ENCODE measurements around the gene ELF5. TPM values are rescaled to one million over a fixed set of nuclear protein-coding genes. Genes with fewer than 3 reads are reported as not detected.

Gene ELF5
- total RNA-seq, 2 donors from 2014 or later: 0.18 to 2.7 TPM

DNA sequence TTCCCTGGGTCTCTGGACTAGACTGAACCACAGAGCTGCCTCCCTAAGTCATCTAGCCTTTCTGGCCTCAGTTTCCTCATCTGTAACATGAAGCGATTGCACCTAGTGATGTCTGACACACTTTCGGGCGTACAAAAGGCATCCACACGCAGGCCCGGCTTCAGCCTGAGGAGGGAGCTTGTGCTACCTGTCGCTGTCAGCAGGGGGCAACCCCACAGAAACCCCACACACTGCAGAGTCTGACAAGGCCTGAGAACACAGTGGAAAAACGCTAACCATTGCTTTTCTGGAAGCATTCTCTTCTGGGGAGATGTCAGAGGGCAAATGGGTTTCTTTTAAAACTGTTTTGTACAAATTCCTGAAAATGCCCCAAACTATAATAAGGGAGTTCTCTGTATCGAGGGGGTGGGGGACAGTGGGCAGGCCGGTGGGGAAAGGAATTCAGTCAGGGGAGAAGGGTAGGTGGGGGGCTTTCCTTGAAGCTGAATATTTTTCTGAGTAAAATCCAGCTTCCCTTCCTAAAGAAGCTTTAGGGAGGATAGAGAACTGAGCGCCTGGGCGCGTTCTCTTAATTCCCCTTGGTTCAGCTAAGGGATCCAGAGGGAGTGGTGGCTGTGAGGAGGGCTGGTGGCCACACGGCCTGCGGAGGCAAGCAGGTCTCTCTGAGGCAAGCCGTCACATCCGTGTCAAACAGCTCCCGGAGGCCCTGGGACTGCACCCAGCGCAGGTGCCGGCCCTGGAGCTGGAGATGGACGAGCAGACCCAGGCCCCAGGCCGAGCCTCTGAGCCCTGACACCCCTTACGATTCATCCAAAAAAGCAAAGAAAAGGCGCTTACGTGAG lies 533 bp downstream of the ELF5 start:
- WGBS: 68% methylated on average over 24 of the region's 24 CpGs
- Histone ChIP-seq H3K4me3 (no peak overlapping the region), H3K27ac (no peak overlapping the region), H3K36me3 (no peaks in the 10 kb centered on the region), H3K9me3 (no peaks in the 10 kb centered on the region), H3K4me1 (replicated peaks) (no peaks in the 10 kb centered on the region), H3K27me3 (replicated peaks; ENCODE audit: insufficient read depth) (no peaks in the 10 kb centered on the region)
- DNase-seq (ENCODE audit: low spot score): peak; percentile 41
- intact Hi-C loops (cut with DNase I): no loop called here
- TF ChIP-seq POLR2A (IDR thresholded peaks at IDR 0.05) (no peak), POLR2AphosphoS5 (IDR thresholded peaks at IDR 0.05) (no peak), CTCF (IDR thresholded peaks at IDR 0.05) (peak; percentile 28 to 81 (median 70))

DNA sequence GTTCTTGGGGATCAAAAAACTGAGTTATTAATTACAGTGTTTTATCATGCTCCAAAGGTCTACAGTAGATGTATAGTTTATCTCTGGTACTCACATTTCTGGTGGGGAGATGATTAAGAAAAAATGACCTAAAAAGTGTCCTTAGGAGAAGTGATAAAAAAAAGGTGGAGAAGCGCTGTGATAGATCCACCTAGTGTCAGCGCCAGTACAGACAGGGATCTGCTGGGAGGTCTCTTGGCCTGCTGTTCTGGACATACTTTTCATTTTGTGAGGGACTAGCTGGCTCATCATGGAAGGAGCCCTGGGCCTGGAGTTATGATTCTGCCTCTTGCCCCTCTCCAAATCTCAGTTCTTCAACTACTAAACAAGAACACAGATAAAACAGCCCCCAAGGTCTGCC lies 2.9 kb downstream of the ELF5 start:
- no peaks in the 10 kb centered on the region for H3K4me1 ChIP-seq (replicated peaks)
- no peak for DNase-seq (ENCODE audit: low spot score)
- no peak overlapping the region for H3K27ac ChIP-seq
- no peaks in the 10 kb centered on the region for H3K27me3 ChIP-seq (replicated peaks; ENCODE audit: insufficient read depth)
- H3K4me3 ChIP-seq: no peak overlapping the region
- intact Hi-C loops (cut with DNase I): no loop called here
- H3K9me3 ChIP-seq: no peaks in the 10 kb centered on the region
- no peaks in the 10 kb centered on the region for H3K36me3 ChIP-seq
- 90% methylated on average over 2 of the region's 2 CpGs for WGBS
- no peak for TF ChIP-seq POLR2A (IDR thresholded peaks at IDR 0.05)

DNA sequence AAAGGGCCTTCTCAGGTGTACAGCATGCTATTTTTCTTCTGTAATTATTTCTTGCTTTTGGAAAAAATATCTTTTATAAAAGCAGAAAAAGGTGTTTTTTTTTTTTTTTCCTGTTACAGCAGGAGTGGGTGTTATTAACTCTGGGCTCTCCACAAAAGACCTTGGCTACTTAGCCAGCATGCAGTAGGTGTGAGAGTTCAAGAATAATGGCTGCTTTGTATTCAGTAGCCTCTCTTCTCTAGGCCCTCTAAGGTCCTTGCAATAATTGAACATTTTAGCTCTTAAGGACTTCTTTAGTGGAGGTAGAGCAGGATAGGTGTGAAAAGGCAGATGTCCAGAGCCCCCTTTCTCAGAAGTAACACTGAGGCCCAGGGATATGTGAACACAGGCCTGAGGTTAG lies 3.4 kb downstream of the ELF5 start:
- H3K4me1 ChIP-seq (replicated peaks): no peaks in the 10 kb centered on the region
- no peak for TF ChIP-seq POLR2AphosphoS5 (IDR thresholded peaks at IDR 0.05)
- no peak for TF ChIP-seq POLR2A (IDR thresholded peaks at IDR 0.05)
- TF ChIP-seq CTCF (IDR thresholded peaks at IDR 0.05): no peak
- intact Hi-C loops (cut with DNase I): no loop called here

DNA sequence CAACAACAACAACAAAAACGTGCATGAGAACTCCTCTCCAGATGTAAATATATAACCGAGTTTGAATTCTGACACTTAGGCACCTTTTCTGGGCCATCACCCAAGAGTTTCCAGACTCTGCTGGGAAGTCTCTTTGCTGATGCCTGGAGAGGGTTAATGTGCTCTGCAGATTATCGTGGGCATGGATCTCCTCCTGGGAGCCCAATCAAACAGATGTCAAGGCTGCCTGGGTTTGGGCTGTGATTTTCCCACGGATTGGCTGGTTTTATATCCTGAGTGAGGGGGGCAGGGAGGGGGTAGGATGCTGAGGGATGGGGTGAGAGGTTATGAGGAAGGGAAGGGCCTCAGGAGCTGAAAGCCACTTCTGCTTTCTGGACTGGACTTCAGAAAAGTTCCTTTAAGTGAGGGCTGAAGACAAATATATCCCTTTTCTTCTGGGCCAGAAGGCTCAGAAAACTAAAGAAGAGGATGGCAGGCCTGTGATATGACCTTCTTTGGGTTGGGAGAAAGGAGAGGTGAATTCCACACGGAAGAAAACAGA lies 4.2 kb downstream of the ELF5 start:
- intact Hi-C loops (cut with DNase I): no loop called here
- H3K27me3 ChIP-seq (replicated peaks; ENCODE audit: insufficient read depth): no peaks in the 10 kb centered on the region
- no peak for DNase-seq (ENCODE audit: low spot score)
- no peaks in the 10 kb centered on the region for H3K4me1 ChIP-seq (replicated peaks)
- H3K4me3 ChIP-seq: no peak overlapping the region
- H3K27ac ChIP-seq: no peak overlapping the region
- H3K36me3 ChIP-seq: no peaks in the 10 kb centered on the region
- H3K9me3 ChIP-seq: no peaks in the 10 kb centered on the region
- WGBS: 35% methylated on average over 5 of the region's 5 CpGs
- TF ChIP-seq POLR2AphosphoS5 (IDR thresholded peaks at IDR 0.05) (no peak), POLR2A (IDR thresholded peaks at IDR 0.05) (no peak), CTCF (IDR thresholded peaks at IDR 0.05) (no peak)

More for the DNA sequence above, 3.4 kb downstream of the ELF5 start:
- Histone ChIP-seq H3K4me3 (no peak overlapping the region), H3K9me3 (no peaks in the 10 kb centered on the region), H3K27ac (no peak overlapping the region), H3K36me3 (no peaks in the 10 kb centered on the region), H3K27me3 (replicated peaks; ENCODE audit: insufficient read depth) (no peaks in the 10 kb centered on the region)
- DNase-seq (ENCODE audit: low spot score): no peak

GRCh38 chr11:34508524-34508923 lies 5.1 kb downstream of the ELF5 start:
- Histone ChIP-seq H3K36me3 (no peaks in the 10 kb centered on the region), H3K27ac (no peak overlapping the region), H3K9me3 (no peaks in the 10 kb centered on the region), H3K4me1 (replicated peaks) (no peaks in the 10 kb centered on the region), H3K27me3 (replicated peaks; ENCODE audit: insufficient read depth) (no peaks in the 10 kb centered on the region), H3K4me3 (no peak overlapping the region)
- TF ChIP-seq CTCF (IDR thresholded peaks at IDR 0.05) (no peak), POLR2AphosphoS5 (IDR thresholded peaks at IDR 0.05) (no peak), POLR2A (IDR thresholded peaks at IDR 0.05) (no peak)
- DNase-seq (ENCODE audit: low spot score): no peak
- intact Hi-C loops (cut with DNase I): no loop called here
- 52% methylated on average over 2 of the region's 2 CpGs for WGBS

All from prostate gland (tissue), 2 donors.